Hepatocyte (in vitro differentiated cells): Measurements from ENCODE around the gene TNNT2. TPM values are rescaled to one million over a fixed set of nuclear protein-coding genes. Genes with fewer than 3 reads are reported as not detected.

ENCODE experiments used
- DNase-seq: peaks from one replicate; pipeline ENCODE4 v3.0.0-alpha.2; 2016; ENCODE audit warnings: low spot score
- H2AFZ ChIP-seq: fragments of 200-600 bp; sonication (generic); 2 replicates; pipeline ENCODE4 v1.6.0; 2016; ENCODE audit warnings: antibody characterized with exemption, mild to moderate bottlenecking
- H3K27ac ChIP-seq: fragments of 200-600 bp; sonication (generic); 2 replicates; pipeline ENCODE4 v1.5.1; 2016; ENCODE audit warnings: mild to moderate bottlenecking
- H3K27me3 ChIP-seq: fragments of 200-600 bp; sonication (generic); 2 replicates; pipeline ENCODE4 v1.6.1; 2016
- H3K36me3 ChIP-seq: fragments of 200-600 bp; sonication (generic); replicated peaks from 2 replicates; pipeline ENCODE4 v1.5.1; 2016; ENCODE audit warnings: low read depth; ENCODE audit not compliant: insufficient read depth
- H3K4me1 ChIP-seq: fragments of 200-600 bp; sonication (generic); 2 replicates; pipeline ENCODE4 v1.5.1; 2016; ENCODE audit warnings: mild to moderate bottlenecking, moderate library complexity; ENCODE audit not compliant: insufficient read depth
- H3K4me2 ChIP-seq: fragments of 200-600 bp; sonication (generic); 2 replicates; pipeline ENCODE4 v1.6.0; 2016
- H3K4me3 ChIP-seq: fragments of 200-600 bp; sonication (generic); 2 replicates; pipeline ENCODE4 v1.5.1; 2016; ENCODE audit warnings: mild to moderate bottlenecking
- H3K79me2 ChIP-seq: fragments of 200-600 bp; sonication (generic); 2 replicates; pipeline ENCODE4 v1.6.0; 2017; ENCODE audit warnings: mild to moderate bottlenecking
- H3K9me2 ChIP-seq: fragments of 200-600 bp; sonication (generic); replicated peaks from 2 replicates; pipeline ENCODE4 v1.6.0; 2017; ENCODE audit warnings: mild to moderate bottlenecking; ENCODE audit not compliant: insufficient read depth
- H3K9me3 ChIP-seq: fragments of 200-600 bp; sonication (generic); 2 replicates; pipeline ENCODE4 v1.5.1; 2016; ENCODE audit warnings: low read depth, mild to moderate bottlenecking
- H4K20me1 ChIP-seq: fragments of 200-600 bp; sonication (generic); 2 replicates; pipeline ENCODE4 v1.6.0; 2016; ENCODE audit warnings: mild to moderate bottlenecking; ENCODE audit not compliant: insufficient read depth, poor library complexity, severe bottlenecking
- EZH2 ChIP-seq: fragments of 200-600 bp; sonication (generic); IDR thresholded peaks from 2 replicates; pipeline ENCODE4 v1.6.1; 2016; ENCODE audit warnings: antibody characterized with exemption, mild to moderate bottlenecking, borderline replicate concordance
- EZH2phosphoT487 ChIP-seq: fragments of 200-600 bp; sonication (generic); IDR thresholded peaks from one replicate; pipeline ENCODE4 v1.6.1; 2018; ENCODE audit warnings: antibody characterized with exemption, mild to moderate bottlenecking, low read depth, moderate library complexity; ENCODE audit not compliant: unreplicated experiment, severe bottlenecking
- WGBS: methylation state at CpG from one replicate; pipeline ENCODE4 v1.1.6; 2016; ENCODE audit warnings: low lambda C conversion rate; ENCODE audit errors: missing lambda C conversion rate; 5-methylcytosine and 5-hydroxymethylcytosine counted together
- polyA plus RNA-seq: library from polyadenylated mRNA; unstranded; fragments of >200 nt; fragmentation: Nextera tagmentation; extraction: Ambion mirVana; gene quantifications from 2 replicates; pipeline ENCODE4 v1.2.1, GENCODE V29; 2016
- total RNA-seq: library from RNA; depleted of rRNA; stranded (reverse); fragments of >200 nt; gene quantifications from 2 replicates; pipeline ENCODE4 v1.2.3, GENCODE V29; 2014
- TF ChIP-seq, protein P1 (sequence below): fragments of 200-600 bp; sonication (generic); IDR thresholded peaks from 2 replicates; pipeline ENCODE4 v1.5.1; 2016; ENCODE audit warnings: antibody characterized with exemption, mild to moderate bottlenecking; ENCODE audit not compliant: poor library complexity

TNNT2 gene
- total and polyA plus RNA-seq, 2 experiments from 2014 or later, result 25.9 to 33.5 TPM

DNA sequence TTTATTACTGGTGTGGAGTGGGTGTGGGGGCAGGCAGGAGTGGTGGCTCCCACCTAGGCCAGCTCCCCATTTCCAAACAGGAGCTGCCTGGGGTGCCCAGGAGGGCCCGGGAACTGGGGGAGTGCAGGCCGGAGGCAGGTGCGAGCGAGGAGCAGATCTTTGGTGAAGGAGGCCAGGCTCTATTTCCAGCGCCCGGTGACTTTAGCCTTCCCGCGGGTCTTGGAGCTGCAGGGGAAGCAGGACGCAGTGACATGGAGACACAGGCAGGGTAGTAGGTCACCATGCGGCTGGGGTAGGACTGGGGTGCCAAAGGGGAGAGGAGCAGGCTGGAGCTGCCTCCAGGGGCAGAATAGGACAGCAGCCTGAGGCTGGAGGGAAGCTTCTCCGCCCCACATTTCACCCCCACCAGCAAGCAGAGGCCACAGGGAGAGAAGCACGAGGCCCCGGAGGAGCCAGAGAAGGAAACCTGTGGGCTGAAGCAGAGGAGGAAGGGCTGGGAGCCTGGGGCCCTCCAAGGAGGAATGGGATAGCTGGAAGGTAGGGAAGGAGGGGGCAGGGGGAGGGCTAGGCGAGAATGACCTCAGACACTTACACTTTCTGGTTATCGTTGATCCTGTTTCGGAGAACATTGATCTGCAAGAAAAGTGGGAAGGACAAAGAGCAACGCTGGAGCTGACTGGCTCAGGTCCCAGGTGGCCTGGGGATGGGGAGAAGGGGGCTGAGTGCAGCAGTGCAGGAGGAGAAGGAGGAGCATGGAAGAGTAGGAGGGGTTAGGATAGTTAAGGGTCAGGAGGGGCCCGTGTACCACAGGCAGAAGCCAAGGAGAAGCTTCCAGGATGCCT, 18.2 kb downstream of the TNNT2 start:
- Histone ChIP-seq H3K4me3 (no peak overlapping the region), H3K4me2 (no peak overlapping the region), H3K27me3 (no peaks in the 10 kb centered on the region), H2AFZ (no peak overlapping the region), H3K27ac (no peak overlapping the region), H3K4me1 (no peaks in the 10 kb centered on the region), H4K20me1 (no peaks in the 10 kb centered on the region), H3K9me2 (no peaks in the 10 kb centered on the region), H3K36me3 (no peaks in the 10 kb centered on the region), H3K79me2 (no peaks in the 10 kb centered on the region), H3K9me3 (no peaks in the 10 kb centered on the region)
- no peak for DNase-seq
- TF ChIP-seq, protein P1, sequence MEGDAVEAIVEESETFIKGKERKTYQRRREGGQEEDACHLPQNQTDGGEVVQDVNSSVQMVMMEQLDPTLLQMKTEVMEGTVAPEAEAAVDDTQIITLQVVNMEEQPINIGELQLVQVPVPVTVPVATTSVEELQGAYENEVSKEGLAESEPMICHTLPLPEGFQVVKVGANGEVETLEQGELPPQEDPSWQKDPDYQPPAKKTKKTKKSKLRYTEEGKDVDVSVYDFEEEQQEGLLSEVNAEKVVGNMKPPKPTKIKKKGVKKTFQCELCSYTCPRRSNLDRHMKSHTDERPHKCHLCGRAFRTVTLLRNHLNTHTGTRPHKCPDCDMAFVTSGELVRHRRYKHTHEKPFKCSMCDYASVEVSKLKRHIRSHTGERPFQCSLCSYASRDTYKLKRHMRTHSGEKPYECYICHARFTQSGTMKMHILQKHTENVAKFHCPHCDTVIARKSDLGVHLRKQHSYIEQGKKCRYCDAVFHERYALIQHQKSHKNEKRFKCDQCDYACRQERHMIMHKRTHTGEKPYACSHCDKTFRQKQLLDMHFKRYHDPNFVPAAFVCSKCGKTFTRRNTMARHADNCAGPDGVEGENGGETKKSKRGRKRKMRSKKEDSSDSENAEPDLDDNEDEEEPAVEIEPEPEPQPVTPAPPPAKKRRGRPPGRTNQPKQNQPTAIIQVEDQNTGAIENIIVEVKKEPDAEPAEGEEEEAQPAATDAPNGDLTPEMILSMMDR, result no peak
- no peak for TF ChIP-seq EZH2phosphoT487
- no peak for TF ChIP-seq EZH2
- 78% methylated on average over 18 of the region's 18 CpGs for WGBS

DNA sequence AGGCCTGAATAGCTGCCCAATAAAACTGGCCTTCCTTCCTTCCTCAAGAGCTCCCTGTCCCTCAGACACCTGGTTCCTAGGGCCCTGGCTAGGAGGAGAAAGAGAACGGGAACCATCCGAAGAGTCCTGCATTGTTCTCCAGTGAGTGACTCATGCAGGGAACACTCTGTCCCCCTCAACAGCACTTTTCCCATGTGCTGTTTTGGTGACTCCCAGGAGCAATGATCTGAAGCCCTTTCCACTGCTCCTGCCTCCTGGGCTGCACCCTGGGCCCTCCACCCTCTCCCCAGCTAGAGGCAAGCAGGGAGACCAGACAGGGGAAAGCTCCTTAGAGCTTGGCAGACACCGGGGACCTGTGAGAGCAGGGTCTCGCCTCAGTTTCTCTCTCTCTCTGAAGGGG, 18.9 kb downstream of the TNNT2 start:
- 89% methylated on average over 4 of the region's 4 CpGs for WGBS
- H3K27ac ChIP-seq, result no peak overlapping the region

DNA sequence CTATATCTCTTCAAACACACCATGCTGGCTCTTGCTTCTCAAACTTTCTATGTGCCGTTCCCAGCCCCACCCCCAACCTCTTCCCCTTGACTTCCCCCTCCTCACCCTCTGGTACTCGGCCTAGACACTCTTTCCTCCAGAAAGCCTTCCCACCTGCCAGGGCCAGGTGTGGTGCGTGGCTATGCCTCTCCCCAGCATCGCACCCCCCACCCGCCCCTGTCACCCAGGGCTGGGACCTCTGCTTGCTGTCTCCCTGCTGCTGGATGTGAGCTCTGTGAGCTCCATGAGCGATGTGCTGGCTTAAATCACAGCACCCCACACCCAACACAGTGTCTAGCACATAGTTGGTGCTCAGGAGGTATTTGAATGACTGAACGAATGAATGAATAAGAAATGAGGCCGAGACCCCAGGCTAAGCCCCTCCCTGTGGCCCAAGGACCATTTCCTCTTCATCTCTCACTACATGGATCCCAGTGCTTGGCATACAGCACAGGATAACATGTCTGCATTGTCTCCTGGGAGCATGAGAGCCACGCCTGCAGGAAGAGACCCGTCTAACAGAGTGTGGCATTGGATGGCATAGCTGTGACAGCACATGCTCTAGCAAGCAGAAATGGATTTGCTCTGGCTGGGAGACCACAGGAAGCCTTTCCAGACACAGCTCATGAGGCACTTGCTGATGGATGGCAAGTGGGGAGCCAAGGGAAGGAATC, 19.7 kb downstream of the TNNT2 start:
- Histone ChIP-seq H2AFZ (no peak overlapping the region), H3K79me2 (no peaks in the 10 kb centered on the region), H3K9me2 (no peaks in the 10 kb centered on the region), H3K36me3 (no peaks in the 10 kb centered on the region), H3K27me3 (no peaks in the 10 kb centered on the region), H3K9me3 (no peaks in the 10 kb centered on the region), H3K27ac (no peak overlapping the region), H4K20me1 (no peaks in the 10 kb centered on the region), H3K4me3 (no peak overlapping the region), H3K4me2 (no peak overlapping the region), H3K4me1 (no peaks in the 10 kb centered on the region)
- DNase-seq, result no peak
- TF ChIP-seq EZH2, result no peak
- TF ChIP-seq, protein P1, result no peak
- TF ChIP-seq EZH2phosphoT487, result no peak
- 87% methylated on average over 10 of the region's 10 CpGs for WGBS

More for the DNA sequence above, 18.9 kb downstream of the TNNT2 start:
- no peak overlapping the region for H2AFZ ChIP-seq
- DNase-seq, result no peak
- no peaks in the 10 kb centered on the region for H3K9me2 ChIP-seq
- no peaks in the 10 kb centered on the region for H3K27me3 ChIP-seq
- no peak overlapping the region for H3K4me3 ChIP-seq
- H3K79me2 ChIP-seq, result no peaks in the 10 kb centered on the region
- no peaks in the 10 kb centered on the region for H4K20me1 ChIP-seq
- H3K4me2 ChIP-seq, result no peak overlapping the region
- H3K4me1 ChIP-seq, result no peaks in the 10 kb centered on the region
- H3K9me3 ChIP-seq, result no peaks in the 10 kb centered on the region
- TF ChIP-seq EZH2 (no peak), EZH2phosphoT487 (no peak)
- TF ChIP-seq, protein P1, result no peak
- no peaks in the 10 kb centered on the region for H3K36me3 ChIP-seq
